ENCODE results near the gene C1QTNF9. TPM values are rescaled to one million over a fixed set of nuclear protein-coding genes. Genes with fewer than 3 reads are reported as not detected.

C1QTNF9 gene
- total and polyA plus RNA-seq, 7 donors = 0.25 to 4.6 (median 2.9) TPM

Other genes with a start within 250 kb of the C1QTNF9 start
- gene SPATA13, start 148.9 kb upstream of the C1QTNF9 start, total RNA-seq = 1 to 10 TPM; 2.2 to 5.8 (median 4.1) TPM
- 1 to 10 TPM in 2 of 3 donors, under 1 TPM in 1; 0.87 to 2.5 (median 1.7) TPM for gene SPATA13, start 148.9 kb upstream of the C1QTNF9 start, polyA plus RNA-seq
- gene PARP4, start 203.2 kb downstream of the C1QTNF9 start, total RNA-seq = 10 to 100 TPM in 2 of 4 donors, 1 to 10 TPM in 2; 4.9 to 17.0 (median 8.8) TPM
- 1 to 10 TPM; 3.1 to 7.6 (median 4.9) TPM for gene PARP4, start 203.2 kb downstream of the C1QTNF9 start, polyA plus RNA-seq